Sigmoid colon (tissue), 4 donors: ENCODE data around the gene VPS13A.

Source experiments
- EP300 ChIP-seq, 4 donors: sonication (generic); formaldehyde crosslinking; IDR thresholded peaks; one replicate each; pipeline ENCODE4 v1.6.1; 2017; ENCODE audit warnings: antibody characterized with exemption in 4 of 4
- POLR2A ChIP-seq, 2 donors: fragments of 450-650 bp; IDR thresholded peaks; one replicate each; pipeline ENCODE4 v1.6.1; 2016; ENCODE audit warnings: antibody characterized with exemption in 2 of 2, mild to moderate bottlenecking in 2 of 2, moderate library complexity in 2 of 2

GRCh38 chr9:77325058-77325457 lies 147.7 kb downstream of the VPS13A start:
- TF ChIP-seq POLR2A (IDR thresholded peaks at IDR 0.05) (no peak), EP300 (IDR thresholded peaks at IDR 0.05) (no peak)
